ENCODE measurements around the gene FGD6. TPM values are rescaled to one million over a fixed set of nuclear protein-coding genes. Genes with fewer than 3 reads are reported as not detected.

Gene FGD6
- total and polyA plus RNA-seq, 3 experiments from 2014 or later, result 0.36 to 0.92 (median 0.75) TPM

GRCh38 chr12:95074766-95075165 lies 142.5 kb downstream of the FGD6 start:
- Histone ChIP-seq H3K27me3 (ENCODE audit: insufficient read depth, low read length, poor library complexity, severe bottlenecking) (no peaks in the 10 kb centered on the region), H3K9me3 (ENCODE audit: low read length) (no peaks in the 10 kb centered on the region), H3K27ac (ENCODE audit: low read depth, low read length) (no peak overlapping the region), H3K4me3 (ENCODE audit: low read length) (no peak overlapping the region), H3K36me3 (ENCODE audit: insufficient read depth, low read length) (no peaks in the 10 kb centered on the region), H3K4me1 (ENCODE audit: insufficient read depth, low read length) (peaks cover 12% of the 10 kb centered on the region)
- Mint-ChIP-seq H3K4me1 (peaks cover 14 to 26% (median 17%) of the 10 kb centered on the region in 3 donors), H3K27me3 (no peaks in the 10 kb centered on the region), H3K9me3 (no peaks in the 10 kb centered on the region), H3K36me3 (peaks cover 0 to 8% (median 0%) of the 10 kb centered on the region in 3 donors), H3K27ac (peak overlapping the region in 1 of 8 donors; percentile 80), H3K4me3 (peak overlapping the region in 1 of 7 donors; percentile 57)
- DNase-seq, result no peak
- ChIA-PET POLR2A (no interaction called here), CTCF (no interaction called here)

- no peak overlapping the region for H3K27ac ChIP-seq (ENCODE audit: low read depth, low read length)
- no peak for DNase-seq
These were observed 143.4 kb downstream of the FGD6 start for GRCh38 chr12:95073698-95074520.

DNA sequence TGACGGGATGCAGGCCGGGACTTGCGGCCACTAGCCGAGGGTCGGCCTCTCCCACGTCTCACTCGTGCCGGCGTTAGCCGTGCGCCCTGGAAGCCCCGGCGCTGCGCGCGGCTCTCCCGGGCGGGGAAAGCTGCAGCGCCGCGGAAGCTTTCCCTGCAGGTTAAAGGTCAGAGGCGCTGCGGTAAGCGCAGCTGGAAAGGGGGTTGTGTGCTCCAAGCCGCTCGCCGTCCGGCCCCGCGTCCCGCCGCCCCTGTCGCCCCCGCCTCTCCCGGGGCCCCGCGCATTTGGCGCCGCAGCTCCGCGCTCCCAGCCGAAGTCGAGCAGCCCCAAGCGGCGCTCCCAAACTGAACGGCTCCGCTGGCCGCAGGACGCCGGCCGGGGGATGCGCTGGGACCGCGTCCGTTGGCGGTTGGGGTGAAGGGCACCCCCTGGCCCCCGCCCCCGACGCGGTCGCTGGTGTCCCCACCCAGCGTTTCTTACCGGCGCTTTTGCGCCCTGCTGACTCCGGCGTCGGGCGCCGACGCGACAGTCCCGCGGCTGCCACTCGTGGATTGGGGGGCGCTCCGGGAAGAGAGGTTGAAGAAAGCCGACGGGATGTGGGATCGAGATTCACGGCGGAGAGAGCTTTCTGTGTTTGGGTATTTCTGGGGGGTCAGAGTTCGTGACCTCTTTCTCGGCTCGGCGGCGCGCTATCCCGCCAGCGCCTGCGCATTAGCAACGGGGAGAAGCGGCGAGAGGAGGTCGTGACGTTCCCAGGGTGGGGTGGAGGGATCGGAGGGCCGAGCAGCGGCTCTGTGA lies 144.2 kb downstream of the FGD6 start, which contains the start of gene NR2C1:
NR2C1 (minus strand) TSS at position 719 of the 798 bp plus-strand sequence. CDS start 6,234 bp downstream, outside the sequence.
- Mint-ChIP-seq H3K9me3 (no peaks in the 10 kb centered on the region), H3K36me3 (peaks cover 0 to 17% (median 0%) of the 10 kb centered on the region in 3 donors), H3K4me1 (peaks cover 23 to 37% (median 25%) of the 10 kb centered on the region in 3 donors), H3K27me3 (no peaks in the 10 kb centered on the region), H3K27ac (peak within 1 kb of the TSS; percentile 80 to 99 (median 94)), H3K4me3 (peak within 1 kb of the TSS; percentile 95 to 98 (median 96))
- peak within 1 kb of the TSS; percentile 81 for H3K27ac ChIP-seq (ENCODE audit: low read depth, low read length)
- peak within 1 kb of the TSS; percentile 88 for H3K4me3 ChIP-seq (ENCODE audit: low read length)
- ChIA-PET CTCF (interaction anchor here (0.6 to 2.4 kb wide), 15 partner anchors 10 to 468 kb away, joined by 3 to 10 read pairs (median 3); partner anchors contain the start of genes FGD6, METAP2 and VEZT), POLR2A (interaction anchor here (0.6 to 2.2 kb wide), 4 partner anchors 10 to 766 kb away, joined by 3 to 10 read pairs (median 4); partner anchors contain the start of genes FGD6 and VEZT)
- peaks cover 3% of the 10 kb centered on the region for H3K36me3 ChIP-seq (ENCODE audit: insufficient read depth, low read length)
- H3K9me3 ChIP-seq (ENCODE audit: low read length), result no peaks in the 10 kb centered on the region
- no peaks in the 10 kb centered on the region for H3K27me3 ChIP-seq (ENCODE audit: insufficient read depth, low read length, poor library complexity, severe bottlenecking)
- H3K4me1 ChIP-seq (ENCODE audit: insufficient read depth, low read length), result peaks cover 12% of the 10 kb centered on the region
- peak; percentile 85 to 95 (median 92) for DNase-seq

More at GRCh38 chr12:95073698-95074520, 143.4 kb downstream of the FGD6 start:
- Mint-ChIP-seq H3K27ac (peak overlapping the region; percentile 31 to 97 (median 92)), H3K4me3 (peak overlapping the region; percentile 95 to 98 (median 96)), H3K9me3 (no peaks in the 10 kb centered on the region), H3K27me3 (no peaks in the 10 kb centered on the region), H3K36me3 (peaks cover 0 to 15% (median 0%) of the 10 kb centered on the region in 3 donors), H3K4me1 (peaks cover 21 to 35% (median 25%) of the 10 kb centered on the region in 3 donors)
- Histone ChIP-seq H3K27me3 (ENCODE audit: insufficient read depth, low read length, poor library complexity, severe bottlenecking) (no peaks in the 10 kb centered on the region), H3K9me3 (ENCODE audit: low read length) (no peaks in the 10 kb centered on the region), H3K36me3 (ENCODE audit: insufficient read depth, low read length) (peaks cover 3% of the 10 kb centered on the region), H3K4me3 (ENCODE audit: low read length) (peak overlapping the region; percentile 88), H3K4me1 (ENCODE audit: insufficient read depth, low read length) (peaks cover 12% of the 10 kb centered on the region)
- POLR2A ChIA-PET, result interaction anchor here (0.6 to 2.2 kb wide), 3 partner anchors 143 to 767 kb away, joined by 3 to 10 read pairs (median 3); partner anchors contain the start of genes FGD6 and VEZT
- CTCF ChIA-PET, result interaction anchor here (0.6 to 2.4 kb wide), 13 partner anchors 11 to 469 kb away, joined by 3 to 10 read pairs (median 3); partner anchors contain the start of genes FGD6, METAP2 and VEZT

- Histone ChIP-seq H3K4me1 (ENCODE audit: insufficient read depth, low read length) (peaks cover 12% of the 10 kb centered on the region), H3K27ac (ENCODE audit: low read depth, low read length) (no peak overlapping the region), H3K36me3 (ENCODE audit: insufficient read depth, low read length) (peaks cover 3% of the 10 kb centered on the region), H3K27me3 (ENCODE audit: insufficient read depth, low read length, poor library complexity, severe bottlenecking) (no peaks in the 10 kb centered on the region), H3K9me3 (ENCODE audit: low read length) (no peaks in the 10 kb centered on the region), H3K4me3 (ENCODE audit: low read length) (no peak overlapping the region)
- no peaks in the 10 kb centered on the region for H3K27me3 Mint-ChIP-seq
- ChIA-PET POLR2A (no interaction called here), CTCF (interaction anchor here (1.6 kb wide), 1 partner anchor 147 kb away, joined by 3 read pairs; the partner anchor contains the start of genes FGD6 and VEZT)
- H3K27ac Mint-ChIP-seq, result peak overlapping the region in 1 of 8 donors; percentile 2
- no peaks in the 10 kb centered on the region for H3K9me3 Mint-ChIP-seq
- peaks cover 0 to 33% (median 2%) of the 10 kb centered on the region in 3 donors for H3K36me3 Mint-ChIP-seq
- DNase-seq, result no peak
- peaks cover 23 to 42% (median 25%) of the 10 kb centered on the region in 3 donors for H3K4me1 Mint-ChIP-seq
- H3K4me3 Mint-ChIP-seq, result peak overlapping the region in 3 of 7 donors; percentile 2 to 41 (median 37)
These were observed 146.9 kb downstream of the FGD6 start for GRCh38 chr12:95070378-95070777.

DNA sequence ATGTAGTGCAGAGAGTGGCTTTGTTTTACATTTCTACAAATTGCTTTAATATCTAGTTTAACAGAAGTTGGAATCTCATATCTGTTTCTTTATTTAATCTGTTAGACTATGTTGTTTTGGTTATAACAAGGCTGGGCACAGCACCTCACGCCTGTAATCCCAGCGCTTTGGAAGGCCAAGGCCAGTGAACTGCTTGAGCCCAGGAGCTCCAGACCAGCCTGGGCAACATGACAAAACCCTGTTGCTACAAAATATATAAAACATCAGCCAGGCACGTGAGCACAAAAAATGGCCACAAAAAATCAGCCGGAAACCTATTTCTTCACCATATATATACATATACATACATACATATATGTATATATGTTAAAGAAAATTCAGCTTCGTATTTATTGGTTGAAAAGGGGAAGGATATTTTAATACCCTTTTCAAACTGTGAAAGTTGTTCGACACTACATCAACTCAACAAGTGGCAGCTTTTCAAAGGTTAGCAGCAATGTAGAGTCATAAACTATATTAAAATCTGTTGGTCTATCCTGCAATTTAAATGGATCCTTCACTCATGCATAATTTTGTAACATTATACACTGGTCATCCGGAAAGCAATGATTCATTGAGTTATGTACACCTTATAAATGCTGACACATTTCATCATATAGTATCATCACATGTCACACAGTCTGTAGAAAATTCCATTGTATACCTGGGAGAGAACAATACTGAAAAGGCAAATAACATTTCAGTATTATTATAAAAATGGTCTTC lies 151.0 kb downstream of the FGD6 start:
- no peak overlapping the region for H3K27ac ChIP-seq (ENCODE audit: low read depth, low read length)
- CTCF ChIA-PET, result no interaction called here
- H3K4me1 Mint-ChIP-seq, result peaks cover 14 to 29% (median 18%) of the 10 kb centered on the region in 3 donors
- H3K36me3 ChIP-seq (ENCODE audit: insufficient read depth, low read length), result peaks cover 17% of the 10 kb centered on the region
- POLR2A ChIA-PET, result no interaction called here
- H3K4me3 Mint-ChIP-seq, result no peak overlapping the region
- H3K27me3 ChIP-seq (ENCODE audit: insufficient read depth, low read length, poor library complexity, severe bottlenecking), result no peaks in the 10 kb centered on the region
- no peaks in the 10 kb centered on the region for H3K9me3 ChIP-seq (ENCODE audit: low read length)
- peaks cover 3 to 59% (median 7%) of the 10 kb centered on the region in 3 donors for H3K36me3 Mint-ChIP-seq
- no peaks in the 10 kb centered on the region for H3K27me3 Mint-ChIP-seq
- peak overlapping the region in 1 of 8 donors; percentile 27 for H3K27ac Mint-ChIP-seq
- DNase-seq, result no peak
- H3K4me1 ChIP-seq (ENCODE audit: insufficient read depth, low read length), result no peaks in the 10 kb centered on the region
- H3K4me3 ChIP-seq (ENCODE audit: low read length), result no peak overlapping the region
- H3K9me3 Mint-ChIP-seq, result no peaks in the 10 kb centered on the region

DNA sequence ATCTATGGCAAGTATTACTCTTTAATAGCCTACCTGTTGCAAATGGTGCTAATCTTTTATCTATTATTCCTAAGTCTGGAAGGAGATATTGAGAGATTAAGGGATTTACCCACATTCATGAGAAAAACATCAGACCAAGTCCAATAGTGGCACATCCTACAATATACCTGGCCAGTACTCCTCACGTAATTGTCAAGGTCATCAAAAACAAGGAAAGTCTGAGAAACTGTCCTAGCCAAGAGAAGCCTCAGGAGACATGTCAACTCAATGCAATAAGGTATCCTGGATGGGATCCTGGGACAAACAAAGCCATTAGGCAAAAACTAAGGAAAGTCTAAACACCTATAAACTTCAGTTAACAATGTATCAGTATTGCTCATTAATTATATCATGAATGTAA lies 156.3 kb downstream of the FGD6 start:
- Mint-ChIP-seq H3K27me3 (peaks cover 0 to 3% of the 10 kb centered on the region in 2 donors), H3K9me3 (no peaks in the 10 kb centered on the region), H3K36me3 (peaks cover 7 to 75% (median 9%) of the 10 kb centered on the region in 3 donors), H3K4me3 (no peak overlapping the region), H3K27ac (no peak overlapping the region), H3K4me1 (peaks cover 4 to 5% (median 4%) of the 10 kb centered on the region in 3 donors)
- DNase-seq, result no peak
- ChIA-PET POLR2A (no interaction called here), CTCF (no interaction called here)
- Histone ChIP-seq H3K27me3 (ENCODE audit: insufficient read depth, low read length, poor library complexity, severe bottlenecking) (no peaks in the 10 kb centered on the region), H3K9me3 (ENCODE audit: low read length) (no peaks in the 10 kb centered on the region), H3K4me1 (ENCODE audit: insufficient read depth, low read length) (no peaks in the 10 kb centered on the region), H3K36me3 (ENCODE audit: insufficient read depth, low read length) (peaks cover 43% of the 10 kb centered on the region), H3K4me3 (ENCODE audit: low read length) (no peak overlapping the region), H3K27ac (ENCODE audit: low read depth, low read length) (no peak overlapping the region)

DNA sequence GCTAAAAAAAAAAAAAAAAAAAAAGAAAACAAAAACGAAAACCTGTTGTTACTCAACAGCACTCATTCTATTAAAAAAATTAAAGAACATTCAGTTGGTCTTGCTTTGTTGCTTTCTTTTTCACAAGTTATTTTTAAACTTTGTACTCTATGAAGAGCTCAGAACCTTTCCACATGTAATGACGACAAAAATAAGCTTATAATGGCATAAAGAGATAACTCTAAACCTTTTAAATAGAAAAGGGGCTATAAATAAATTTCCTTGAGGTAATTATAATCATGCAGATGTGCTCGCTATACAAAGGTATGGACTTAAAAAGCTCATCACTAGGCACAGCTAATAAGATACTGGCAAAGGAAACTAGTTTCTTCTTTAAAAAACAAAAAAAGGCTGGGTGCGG lies 157.3 kb downstream of the FGD6 start:
- ChIA-PET CTCF (no interaction called here), POLR2A (interaction anchor here (0.6 kb wide), 1 partner anchor 323 kb away, joined by 4 read pairs; no protein-coding TSS in a partner anchor)
- peaks cover 9 to 79% (median 11%) of the 10 kb centered on the region in 3 donors for H3K36me3 Mint-ChIP-seq
- H3K4me3 ChIP-seq (ENCODE audit: low read length), result no peak overlapping the region
- H3K27me3 Mint-ChIP-seq, result peaks cover 0 to 3% of the 10 kb centered on the region in 2 donors
- H3K4me1 Mint-ChIP-seq, result peaks cover 4 to 5% (median 4%) of the 10 kb centered on the region in 3 donors
- DNase-seq, result no peak
- H3K4me3 Mint-ChIP-seq, result no peak overlapping the region
- no peaks in the 10 kb centered on the region for H3K9me3 Mint-ChIP-seq
- no peaks in the 10 kb centered on the region for H3K4me1 ChIP-seq (ENCODE audit: insufficient read depth, low read length)
- H3K27me3 ChIP-seq (ENCODE audit: insufficient read depth, low read length, poor library complexity, severe bottlenecking), result no peaks in the 10 kb centered on the region
- H3K27ac Mint-ChIP-seq, result no peak overlapping the region
- no peak overlapping the region for H3K27ac ChIP-seq (ENCODE audit: low read depth, low read length)
- H3K9me3 ChIP-seq (ENCODE audit: low read length), result no peaks in the 10 kb centered on the region
- peaks cover 50% of the 10 kb centered on the region for H3K36me3 ChIP-seq (ENCODE audit: insufficient read depth, low read length)
